Testis (tissue), 3 donors: ENCODE results near the gene ZFYVE28. TPM values are rescaled to one million over a fixed set of nuclear protein-coding genes. Genes with fewer than 3 reads are reported as not detected.

ENCODE experiments used
- DNase-seq: peaks from one replicate; pipeline ENCODE4 v3.0.0-alpha.2; 2019
- H3K27ac ChIP-seq, 2 donors: fragments of 200-600 bp; sonication (generic); one replicate each; pipeline ENCODE4 v1.5.1; 2019
- H3K27me3 ChIP-seq: fragments of 200-600 bp; sonication (generic); one replicate; pipeline ENCODE4 v1.5.1; 2019
- H3K36me3 ChIP-seq: fragments of 200-600 bp; sonication (generic); one replicate; pipeline ENCODE4 v1.5.1; 2017; ENCODE audit warnings: low read depth; ENCODE audit errors: missing control alignments
- H3K4me1 ChIP-seq: fragments of 200-600 bp; sonication (generic); one replicate; pipeline ENCODE4 v1.5.1; 2019
- H3K4me3 ChIP-seq, 2 donors: fragments of 200-600 bp; sonication (generic); one replicate each; pipeline ENCODE4 v1.5.1; 2017 to 2019
- H3K9me3 ChIP-seq: fragments of 200-600 bp; sonication (generic); one replicate; pipeline ENCODE4 v1.5.1; 2017
- CTCF ChIP-seq, 3 experiments: fragments of 450-650 bp in 2 of 3; fragments of 200-600 bp in 1 of 3; sonication (generic) in 1 of 3; IDR thresholded peaks; one replicate each; pipeline ENCODE4 v1.5.1; 2016 to 2019; ENCODE audit warnings: antibody characterized with exemption in 3 of 3, mild to moderate bottlenecking in 2 of 3, moderate library complexity in 1 of 3
- POLR2A ChIP-seq: fragments of 450-650 bp; IDR thresholded peaks from one replicate; pipeline ENCODE4 v1.6.1; 2017; ENCODE audit warnings: antibody characterized with exemption, mild to moderate bottlenecking, moderate library complexity
- whole genome bisulfite sequencing, 2 donors: methylation state at CpG; one replicate each; pipeline ENCODE4 v1.1.5; 2018; 5-methylcytosine and 5-hydroxymethylcytosine counted together
- intact Hi-C: fragments of 100-400 bp; cut with DNase I; formaldehyde crosslinking; loops from one replicate; pipeline ENCODE4 v1.15.1; 2023; ENCODE audit warnings: low total_unique reads
- polyA plus RNA-seq: library from polyadenylated mRNA; stranded (reverse); fragments of 350-450 nt; fragmentation: Illumina TruSeq; extraction: RNeasy Lipid Tissue Mini Kit (QIAGEN cat#74804); gene quantifications from one replicate; pipeline ENCODE4 v1.2.3, GENCODE V29; 2014; ENCODE audit warnings: low read depth, low replicate concordance; ENCODE audit not compliant: insufficient read depth
- total RNA-seq, 2 donors: library from RNA; depleted of rRNA; stranded (reverse); fragments of >200 nt; gene quantifications; one replicate each; pipeline ENCODE4 v1.2.3, GENCODE V29; 2016

ZFYVE28 gene
- total and polyA plus RNA-seq, 3 donors from 2014 or later, result 14.7 to 55.3 (median 40.5) TPM

GRCh38 chr4:2416564-2417225, 1.8 kb downstream of the ZFYVE28 start:
- Histone ChIP-seq H3K27me3 (no peaks in the 10 kb centered on the region), H3K27ac (peak overlapping the region; percentile 41 to 46), H3K9me3 (no peaks in the 10 kb centered on the region), H3K36me3 (no peaks in the 10 kb centered on the region), H3K4me1 (peaks cover 30% of the 10 kb centered on the region), H3K4me3 (peak overlapping the region; percentile 68)
- intact Hi-C loops, result no loop called here
- TF ChIP-seq POLR2A (no peak), CTCF (IDR thresholded peaks at IDR 0.05) (no peak)
- peak; percentile 52 for DNase-seq
- 6 to 25% methylated on average over 15 to 35 of the region's 55 CpGs for WGBS, 2 donors

- Histone ChIP-seq H3K4me3 (peak overlapping the region in 1 of 2 donors; percentile 68), H3K9me3 (no peaks in the 10 kb centered on the region), H3K4me1 (peaks cover 30% of the 10 kb centered on the region), H3K27ac (peak overlapping the region in 1 of 2 donors; percentile 46), H3K27me3 (no peaks in the 10 kb centered on the region), H3K36me3 (no peaks in the 10 kb centered on the region)
- WGBS, 2 donors, result 44 to 53% methylated on average over 13 to 17 of the region's 17 CpGs
- TF ChIP-seq CTCF (IDR thresholded peaks at IDR 0.05) (no peak), POLR2A (no peak)
- DNase-seq, result no peak
- intact Hi-C loops, result no loop called here
These were observed 2.4 kb downstream of the ZFYVE28 start for GRCh38 chr4:2415881-2416563.

GRCh38 chr4:2415213-2415612, 3.2 kb downstream of the ZFYVE28 start:
- Histone ChIP-seq H3K27me3 (no peaks in the 10 kb centered on the region), H3K4me3 (no peak overlapping the region), H3K27ac (no peak overlapping the region), H3K4me1 (peaks cover 30% of the 10 kb centered on the region), H3K36me3 (no peaks in the 10 kb centered on the region), H3K9me3 (no peaks in the 10 kb centered on the region)
- 92 to 97% methylated on average over 3 of the region's 3 CpGs for WGBS, 2 donors
- TF ChIP-seq CTCF (IDR thresholded peaks at IDR 0.05) (no peak), POLR2A (no peak)
- intact Hi-C loops, result no loop called here
- no peak for DNase-seq

- intact Hi-C loops, result no loop called here
- WGBS, 2 donors, result 71 to 89% methylated on average over 11 to 14 of the region's 14 CpGs
- H3K27me3 ChIP-seq, result no peaks in the 10 kb centered on the region
- peak overlapping the region; percentile 7 to 13 for H3K27ac ChIP-seq
- no peaks in the 10 kb centered on the region for H3K36me3 ChIP-seq
- H3K9me3 ChIP-seq, result no peaks in the 10 kb centered on the region
- no peak for DNase-seq
- no peak overlapping the region for H3K4me3 ChIP-seq
- H3K4me1 ChIP-seq, result peaks cover 25% of the 10 kb centered on the region
- TF ChIP-seq CTCF (IDR thresholded peaks at IDR 0.05) (no peak), POLR2A (no peak)
These were observed 4.4 kb downstream of the ZFYVE28 start for GRCh38 chr4:2413821-2414610.
